ENCODE data around the gene DDAH2.

The DDAH2 gene

GRCh38 chr6:31740397-31741223 is 11.5 kb upstream of the DDAH2 start (continued):
- TF ChIP-seq PRDM10 (tag by site-specific recombination; IDR thresholded peaks at IDR 0.05) (peak; percentile 10; the same call in 1 of the 2 replicates), ZNF513 (tag by site-specific recombination; IDR thresholded peaks at IDR 0.05) (peak; percentile 24; the same call in 1 of the 2 replicates), ZNF777 (tag by site-specific recombination; IDR thresholded peaks at IDR 0.05; ENCODE audit: borderline replicate concordance) (no peak), ZNF558 (tag by site-specific recombination; IDR thresholded peaks at IDR 0.05) (no peak), ZNF302 (tag by site-specific recombination; IDR thresholded peaks at IDR 0.05; ENCODE audit: low read depth) (no peak), ATF2 (tag by site-specific recombination; IDR thresholded peaks at IDR 0.05; ENCODE audit: low read depth) (no peak), ZNF560 (tag by site-specific recombination; IDR thresholded peaks at IDR 0.05; ENCODE audit: borderline replicate concordance) (no peak), ZNF311 (tag by site-specific recombination; IDR thresholded peaks at IDR 0.05; ENCODE audit: borderline replicate concordance) (no peak), ZNF623 (tag by site-specific recombination; IDR thresholded peaks at IDR 0.05) (no peak), ZNF221 (tag by site-specific recombination; IDR thresholded peaks at IDR 0.05; ENCODE audit: borderline replicate concordance) (no peak)

- Histone ChIP-seq H3K4me1 (ENCODE audit: control insufficient read depth, insufficient read depth, low read length) (peaks cover 29% of the 10 kb centered on the region), H3K4me3 (ENCODE audit: low read depth, low read length) (peak within 1 kb of the TSS; percentile 61), H3K36me3 (ENCODE audit: control insufficient read depth in 2 of 2, insufficient read depth in 1 of 2, low read length in 2 of 2) (peaks cover 9 to 36% of the 10 kb centered on the region in 2 experiments; a peak in 2 of 3 replicates), H3K9me3 (ENCODE audit: control insufficient read depth, insufficient read depth, low read depth, low read length) (no peaks in the 10 kb centered on the region), H3K27ac (ENCODE audit: extremely low read depth, low read depth, low read length) (peak within 1 kb of the TSS; percentile 87)
- CTCF ChIA-PET = interaction anchor here (0.6 to 4.7 kb wide), 15 partner anchors 10 to 1285 kb away, joined by 3 to 39 read pairs (median 3); partner anchors contain the start of gene LY6G5C
- POLR2A ChIA-PET = interaction anchor here (0.6 to 6.8 kb wide), 26 partner anchors 11 to 1048 kb away, joined by 3 to 102 read pairs (median 5); partner anchors contain the start of genes ABHD16A, BAG6, C6orf47 and CSNK2B
- TF ChIP-seq PRDM10 (tag by site-specific recombination; IDR thresholded peaks at IDR 0.05) (0 out of 2 replicates have a peak, but pooled peaks have one; percentile 61), ZEB2 (tag by site-specific recombination; IDR thresholded peaks at IDR 0.05) (peak; percentile 96), SP3 (tag by site-specific recombination; IDR thresholded peaks at IDR 0.05) (peak; percentile 92), HOXC10 (CRISPR knock-in tag; IDR thresholded peaks at IDR 0.05) (peak; percentile 92; the same call in 1 of the 2 replicates), ZNF792 (tag by site-specific recombination; IDR thresholded peaks at IDR 0.05) (no peak), GLIS2 (tag by site-specific recombination; IDR thresholded peaks at IDR 0.05) (peak; percentile 66; the same call in 1 of the 2 replicates), INSM2 (tag by site-specific recombination; IDR thresholded peaks at IDR 0.05) (peak; percentile 66; the same call in 1 of the 2 replicates), ZSCAN4 (tag by site-specific recombination; IDR thresholded peaks at IDR 0.05) (peak; percentile 51; the same call in 1 of the 2 replicates)
Measured at GRCh38 chr6:31739639-31740396, 10.7 kb upstream of the DDAH2 start, which contains the start of gene MSH5. Gene MSH5 (plus strand): TSS chr6:31740005. CDS start chr6:31740467, 462 bp downstream.

Data from HEK293 (cell line).